22Rv1 (cell line): ENCODE measurements around the gene SYNDIG1.

Experiments used
- ZFX ChIP-seq: fragments of 450-650 bp; IDR thresholded peaks from 2 replicates; pipeline ENCODE4 v1.6.1; 2017; ENCODE audit warnings: antibody characterized with exemption, borderline replicate concordance
- TF ChIP-seq, protein P1 (sequence below): fragments of 450-650 bp; IDR thresholded peaks from 2 replicates; pipeline ENCODE4 v1.5.1; 2017; ENCODE audit warnings: mild to moderate bottlenecking

DNA sequence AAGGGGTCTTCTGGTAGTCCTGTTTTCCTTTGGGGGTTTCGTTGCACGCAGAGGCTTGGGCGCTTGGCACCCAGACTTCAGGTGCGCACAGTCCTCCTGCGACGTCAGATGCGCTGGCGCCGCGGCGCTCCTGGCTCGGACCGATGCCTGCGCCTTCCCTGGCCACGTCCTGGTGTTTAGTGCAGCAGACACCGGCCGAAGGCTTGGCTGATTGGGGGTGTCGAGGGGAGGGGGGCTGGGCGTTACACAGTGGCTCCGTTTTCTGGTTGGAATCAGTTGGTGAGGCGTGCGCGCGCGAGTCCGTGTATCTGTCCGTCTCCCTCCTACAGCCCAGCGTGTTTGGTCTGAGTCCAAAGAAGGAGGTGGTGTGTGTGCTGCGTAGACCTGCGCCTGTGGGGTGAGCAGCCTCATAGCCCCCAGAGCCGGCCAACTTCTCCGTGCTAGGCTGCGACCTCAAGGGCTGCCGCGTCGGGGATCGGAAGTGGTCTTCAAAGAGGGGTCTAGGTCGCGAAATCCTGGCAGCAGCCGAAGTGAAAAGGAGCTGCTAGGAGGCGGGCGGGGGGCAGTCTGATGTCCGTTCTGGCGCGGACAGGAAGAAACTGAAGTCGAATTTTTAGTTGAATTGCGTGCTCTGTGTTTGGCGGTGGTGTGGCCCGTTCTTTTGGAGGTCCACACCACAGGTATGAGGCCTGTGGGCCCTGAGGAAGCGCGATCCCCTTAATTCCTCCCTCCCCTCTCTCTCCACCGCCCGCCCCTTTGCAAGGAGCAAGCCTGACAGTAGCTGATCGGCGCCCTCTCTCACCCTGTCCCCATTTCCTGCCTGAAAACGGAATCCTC, 1.5 kb downstream of the SYNDIG1 start:
- TF ChIP-seq, protein P1, sequence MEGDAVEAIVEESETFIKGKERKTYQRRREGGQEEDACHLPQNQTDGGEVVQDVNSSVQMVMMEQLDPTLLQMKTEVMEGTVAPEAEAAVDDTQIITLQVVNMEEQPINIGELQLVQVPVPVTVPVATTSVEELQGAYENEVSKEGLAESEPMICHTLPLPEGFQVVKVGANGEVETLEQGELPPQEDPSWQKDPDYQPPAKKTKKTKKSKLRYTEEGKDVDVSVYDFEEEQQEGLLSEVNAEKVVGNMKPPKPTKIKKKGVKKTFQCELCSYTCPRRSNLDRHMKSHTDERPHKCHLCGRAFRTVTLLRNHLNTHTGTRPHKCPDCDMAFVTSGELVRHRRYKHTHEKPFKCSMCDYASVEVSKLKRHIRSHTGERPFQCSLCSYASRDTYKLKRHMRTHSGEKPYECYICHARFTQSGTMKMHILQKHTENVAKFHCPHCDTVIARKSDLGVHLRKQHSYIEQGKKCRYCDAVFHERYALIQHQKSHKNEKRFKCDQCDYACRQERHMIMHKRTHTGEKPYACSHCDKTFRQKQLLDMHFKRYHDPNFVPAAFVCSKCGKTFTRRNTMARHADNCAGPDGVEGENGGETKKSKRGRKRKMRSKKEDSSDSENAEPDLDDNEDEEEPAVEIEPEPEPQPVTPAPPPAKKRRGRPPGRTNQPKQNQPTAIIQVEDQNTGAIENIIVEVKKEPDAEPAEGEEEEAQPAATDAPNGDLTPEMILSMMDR, result no peak
- TF ChIP-seq ZFX, result no peak
